GM10248 (cell line): ENCODE data around the gene GLIS1.

Source experiments
- CTCF ChIA-PET: fragments of 300-600 bp; sonication (Branson Sonifier 250); formaldehyde crosslinking; extraction: SDS; loops from one replicate; lab custom pipeline; 2021; ENCODE audit warnings: antibody characterized with exemption; lab: Yijun Ruan, JAX
- POLR2A ChIA-PET: fragments of 350-650 bp; sonication (Branson Sonifier 250); formaldehyde crosslinking; extraction: SDS; loops from one replicate; lab custom pipeline; 2020; ENCODE audit warnings: antibody characterized with exemption; lab: Yijun Ruan, JAX
- DNase-seq: peaks from one replicate; pipeline ENCODE4 v3.0.0; 2012; ENCODE audit errors: extremely low spot score
- TF ChIP-seq, protein P1 (sequence below): IDR thresholded peaks from 2 replicates; pipeline ENCODE4 v1.5.1; 2012; ENCODE audit warnings: mild to moderate bottlenecking, low read depth; ENCODE audit errors: extremely low read depth, missing control alignments, control extremely low read depth

The GLIS1 gene

DNA sequence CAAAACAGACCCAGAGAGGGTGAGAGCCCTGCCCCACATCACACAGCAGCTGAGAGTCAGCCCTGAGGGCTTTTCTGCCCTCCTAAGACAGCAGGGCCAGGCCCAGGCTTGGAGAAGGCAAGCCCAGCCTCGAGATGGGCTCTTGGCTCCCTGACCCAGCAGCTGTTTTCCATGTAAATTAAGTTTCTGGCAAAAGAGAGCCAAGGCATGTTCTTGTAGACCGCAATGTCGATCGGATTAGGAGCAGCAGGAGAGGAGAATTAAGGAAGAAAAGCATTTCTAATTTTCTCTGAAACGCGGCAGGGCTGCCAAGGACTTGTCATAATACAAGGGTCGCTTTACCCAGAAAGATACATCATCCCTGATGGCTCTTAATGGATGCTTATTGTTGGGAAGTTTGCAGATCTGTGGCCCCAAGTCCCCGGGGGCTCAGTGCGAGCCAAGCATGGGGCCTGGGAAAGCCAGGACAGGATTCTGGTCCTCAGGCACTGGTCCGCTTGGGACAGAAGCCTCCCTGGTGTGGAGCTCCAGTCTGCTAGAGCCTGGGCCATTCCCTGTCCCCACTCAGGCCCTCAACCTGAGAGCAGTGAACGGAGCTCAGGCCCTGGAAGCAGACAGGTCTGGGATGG is 216.9 kb downstream of the GLIS1 start:
- ChIA-PET POLR2A (no interaction called here), CTCF (no interaction called here)
- TF ChIP-seq, protein P1, sequence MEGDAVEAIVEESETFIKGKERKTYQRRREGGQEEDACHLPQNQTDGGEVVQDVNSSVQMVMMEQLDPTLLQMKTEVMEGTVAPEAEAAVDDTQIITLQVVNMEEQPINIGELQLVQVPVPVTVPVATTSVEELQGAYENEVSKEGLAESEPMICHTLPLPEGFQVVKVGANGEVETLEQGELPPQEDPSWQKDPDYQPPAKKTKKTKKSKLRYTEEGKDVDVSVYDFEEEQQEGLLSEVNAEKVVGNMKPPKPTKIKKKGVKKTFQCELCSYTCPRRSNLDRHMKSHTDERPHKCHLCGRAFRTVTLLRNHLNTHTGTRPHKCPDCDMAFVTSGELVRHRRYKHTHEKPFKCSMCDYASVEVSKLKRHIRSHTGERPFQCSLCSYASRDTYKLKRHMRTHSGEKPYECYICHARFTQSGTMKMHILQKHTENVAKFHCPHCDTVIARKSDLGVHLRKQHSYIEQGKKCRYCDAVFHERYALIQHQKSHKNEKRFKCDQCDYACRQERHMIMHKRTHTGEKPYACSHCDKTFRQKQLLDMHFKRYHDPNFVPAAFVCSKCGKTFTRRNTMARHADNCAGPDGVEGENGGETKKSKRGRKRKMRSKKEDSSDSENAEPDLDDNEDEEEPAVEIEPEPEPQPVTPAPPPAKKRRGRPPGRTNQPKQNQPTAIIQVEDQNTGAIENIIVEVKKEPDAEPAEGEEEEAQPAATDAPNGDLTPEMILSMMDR: no peak
- no peak for DNase-seq

DNA sequence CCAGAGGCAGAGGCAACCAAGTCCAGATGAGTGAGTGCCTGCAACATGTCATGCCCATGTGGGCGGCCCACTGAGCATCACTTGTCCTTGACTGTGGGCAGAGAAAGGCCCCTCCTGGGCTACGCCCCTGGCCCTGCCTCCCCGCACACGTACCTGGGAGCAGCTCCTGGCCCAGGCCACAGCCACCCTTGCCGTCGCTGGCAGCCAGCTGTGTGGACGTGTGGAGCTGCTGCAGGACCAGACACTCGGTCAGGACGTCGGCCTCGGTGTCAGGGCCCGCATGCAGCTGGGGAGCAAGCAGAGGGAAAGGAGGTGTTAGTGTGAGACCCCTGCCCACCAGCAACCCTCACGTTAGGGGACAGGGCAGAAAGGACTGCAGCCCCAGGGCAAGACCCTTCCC is 218.5 kb downstream of the GLIS1 start:
- no peak for DNase-seq
- TF ChIP-seq, protein P1: no peak
- POLR2A ChIA-PET: no interaction called here
- CTCF ChIA-PET: no interaction called here

DNA sequence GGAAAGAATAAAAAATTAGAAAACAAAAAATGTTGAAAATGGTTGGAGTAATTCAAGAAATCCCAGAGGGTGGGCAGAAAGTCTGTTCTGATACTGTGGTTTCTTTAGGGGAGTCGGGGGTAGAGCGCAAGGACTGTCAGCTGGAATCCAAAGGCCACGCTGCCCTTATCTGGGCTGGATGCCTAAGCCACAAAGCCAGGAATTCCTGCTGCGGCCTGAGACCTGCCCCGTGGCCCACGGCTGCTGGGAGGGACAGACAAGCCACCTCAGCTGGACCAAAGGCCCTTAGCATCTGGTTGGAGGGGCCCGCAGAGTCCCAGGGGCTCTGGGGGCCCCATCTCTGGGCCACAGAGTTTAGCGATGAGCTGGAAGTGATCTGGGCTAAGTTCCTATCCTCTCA is 219.5 kb downstream of the GLIS1 start:
- POLR2A ChIA-PET: no interaction called here
- DNase-seq: no peak
- TF ChIP-seq, protein P1: no peak
- CTCF ChIA-PET: no interaction called here

DNA sequence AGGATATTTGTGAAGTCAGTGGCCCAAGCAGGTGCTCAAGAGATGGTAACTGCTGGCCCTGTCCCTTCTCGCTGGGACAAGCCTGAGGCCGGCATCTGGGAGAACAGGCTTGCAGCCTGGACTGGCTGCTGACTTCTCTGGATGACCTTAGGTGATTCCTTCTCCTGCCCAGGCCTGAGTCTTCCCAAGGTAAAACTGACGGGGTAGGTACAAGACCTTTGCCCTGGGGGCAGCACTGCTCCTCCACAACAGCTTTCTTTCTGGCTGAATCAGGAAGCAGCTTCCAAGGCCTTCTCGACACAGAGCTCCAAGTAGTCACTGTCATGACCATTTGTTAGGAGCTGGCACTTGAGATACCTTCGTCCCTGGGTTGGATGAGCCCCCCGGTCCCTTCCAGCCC is 220.2 kb downstream of the GLIS1 start:
- TF ChIP-seq, protein P1: no peak
- CTCF ChIA-PET: no interaction called here
- no peak for DNase-seq
- POLR2A ChIA-PET: no interaction called here

DNA sequence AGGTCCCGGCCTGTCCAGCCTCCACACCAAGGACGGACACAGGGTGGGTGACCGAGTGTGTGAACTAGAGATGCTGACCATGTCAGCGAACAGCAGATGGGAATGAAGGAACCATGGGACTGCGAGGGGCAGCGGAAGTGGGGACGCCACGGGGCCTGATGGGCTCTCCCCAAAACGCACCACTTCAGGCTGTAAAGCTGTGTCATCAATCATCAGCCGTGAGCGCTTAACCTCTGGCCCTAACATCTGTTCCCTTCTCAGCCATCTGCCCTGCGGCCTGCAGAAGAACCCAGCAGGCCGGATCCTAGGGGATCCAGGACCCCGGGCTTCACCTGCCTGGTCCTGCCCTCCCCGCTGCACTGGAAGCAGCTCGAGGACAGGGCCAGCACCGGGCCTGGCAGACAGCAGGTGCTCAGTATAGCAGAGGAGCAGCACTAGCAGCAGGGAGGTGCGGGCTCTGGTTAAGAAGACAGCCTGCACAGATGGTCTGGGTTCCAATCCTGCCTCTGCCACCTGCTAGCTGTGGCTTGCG is 221.1 kb downstream of the GLIS1 start:
- ChIA-PET CTCF (no interaction called here), POLR2A (no interaction called here)
- no peak for DNase-seq
- TF ChIP-seq, protein P1: no peak

DNA sequence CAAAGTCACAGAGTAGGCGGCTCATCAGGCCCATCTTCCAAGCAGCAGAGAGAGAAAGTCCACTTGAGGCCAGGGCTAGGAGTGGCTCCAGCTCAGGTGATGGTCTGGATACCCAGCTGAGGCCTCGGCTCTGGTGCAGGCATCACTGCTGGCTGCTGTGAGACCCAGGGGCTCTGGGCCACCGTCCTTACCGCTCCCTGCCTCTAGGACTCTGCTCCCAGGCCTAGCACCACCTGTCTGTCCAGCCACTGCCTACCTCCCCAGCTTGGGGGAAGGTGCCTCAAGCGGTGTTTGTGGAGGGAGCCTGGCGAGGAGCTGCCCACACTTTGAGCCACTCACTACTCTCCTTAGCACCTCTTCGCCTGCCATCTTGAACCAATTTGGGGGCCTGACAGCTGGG is 221.9 kb downstream of the GLIS1 start:
- CTCF ChIA-PET: no interaction called here
- no peak for DNase-seq
- POLR2A ChIA-PET: no interaction called here
- TF ChIP-seq, protein P1: no peak
